HG03520 (cell line): ENCODE data around the gene IPCEF1.
"Not testable (repeated sequence)": the region's sequence is repeated elsewhere in the genome, so short reads cannot be mapped to it uniquely, and the experiment has no call there.

ENCODE experiments used
- ATAC-seq: cut with Tn5 transposase; IDR thresholded peaks from one replicate; pipeline ENCODE4 v1.9.1; 2021; ENCODE audit warnings: mild to moderate bottlenecking, moderate library complexity; ENCODE audit not compliant: unreplicated experiment

IPCEF1 gene

GRCh38 chr6:154249499-154250298, 106.9 kb downstream of the IPCEF1 start:
- peak; percentile 70 for ATAC-seq

GRCh38 chr6:154247119-154247861, 109.3 kb downstream of the IPCEF1 start:
- ATAC-seq: peak; percentile 30

- ATAC-seq: no peak
Observed at GRCh38 chr6:154246723-154247118, 109.9 kb downstream of the IPCEF1 start.

GRCh38 chr6:154245506-154245905, 111.1 kb downstream of the IPCEF1 start:
- no peak for ATAC-seq

GRCh38 chr6:154243793-154244750, 112.5 kb downstream of the IPCEF1 start:
- no peak for ATAC-seq

GRCh38 chr6:154242617-154243357, 113.8 kb downstream of the IPCEF1 start:
- no peak for ATAC-seq

- ATAC-seq: no peak
Observed at GRCh38 chr6:154241581-154241980, 115.0 kb downstream of the IPCEF1 start.

DNA sequence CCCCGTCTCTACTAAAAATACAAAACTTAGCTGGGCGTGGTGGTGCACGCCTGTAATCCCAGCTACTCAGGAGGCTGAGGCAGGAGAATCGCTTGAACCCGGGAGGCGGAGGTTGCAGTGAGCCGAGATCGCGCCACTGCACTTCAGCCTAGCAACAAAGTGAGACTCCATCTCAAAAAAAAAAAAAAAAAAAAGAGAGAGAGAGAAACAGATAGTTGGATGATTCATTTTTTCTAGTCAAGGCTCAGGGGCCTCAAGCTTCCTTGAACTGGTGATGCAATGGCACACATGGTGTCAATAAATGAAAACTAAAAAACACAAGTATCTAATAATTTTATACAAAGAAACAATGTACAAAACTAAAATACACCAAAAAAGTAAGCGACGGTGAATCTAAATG, 115.5 kb downstream of the IPCEF1 start:
- not testable (repeated sequence) for ATAC-seq

DNA sequence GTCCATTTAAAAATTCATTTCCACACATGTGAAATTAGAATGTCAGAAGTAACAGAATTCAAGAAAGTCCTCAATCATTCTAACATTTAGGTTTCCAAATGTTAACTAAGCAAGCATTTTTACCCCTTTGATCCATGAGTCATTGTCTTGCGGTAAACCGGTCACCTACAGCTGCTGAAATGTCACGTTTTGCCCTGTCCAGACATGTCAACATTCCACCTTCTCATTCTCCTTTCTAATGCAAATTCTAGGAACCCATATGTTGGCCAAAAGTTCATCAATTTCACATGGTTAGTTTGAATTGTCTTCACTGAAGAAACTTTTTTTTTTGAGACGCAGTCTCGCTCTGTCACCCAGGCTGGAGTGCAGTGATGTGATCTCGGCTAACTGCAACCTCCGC, 117.2 kb downstream of the IPCEF1 start:
- ATAC-seq: no peak

GRCh38 chr6:154238831-154239230, 117.8 kb downstream of the IPCEF1 start:
- ATAC-seq: no peak

- ATAC-seq: no peak
Observed at GRCh38 chr6:154236646-154237301, 119.8 kb downstream of the IPCEF1 start.

- peak; percentile 37 for ATAC-seq
Observed at GRCh38 chr6:154234019-154234772, 122.4 kb downstream of the IPCEF1 start.

GRCh38 chr6:154233383-154233782, 123.2 kb downstream of the IPCEF1 start:
- ATAC-seq: no peak

GRCh38 chr6:154232013-154232910, 124.3 kb downstream of the IPCEF1 start:
- no peak for ATAC-seq

GRCh38 chr6:154230910-154231595, 125.5 kb downstream of the IPCEF1 start:
- no peak for ATAC-seq

GRCh38 chr6:154230393-154230792, 126.2 kb downstream of the IPCEF1 start:
- ATAC-seq: no peak

GRCh38 chr6:154229786-154230185, 126.8 kb downstream of the IPCEF1 start:
- ATAC-seq: peak; percentile 82

GRCh38 chr6:154228521-154228905, 128.1 kb downstream of the IPCEF1 start:
- no peak for ATAC-seq
